IMR-90 (cell line): ENCODE data around the gene NR6A1.

Source experiments
- POLR2A ChIP-seq: IDR thresholded peaks from 2 replicates; pipeline ENCODE4 v1.6.1; 2012; ENCODE audit warnings: mild to moderate bottlenecking, low read depth, low read length
- TF ChIP-seq, protein P1 (sequence below): conservative IDR thresholded peaks from 2 replicates; pipeline ENCODE4 v1.5.1; 2012; ENCODE audit warnings: mild to moderate bottlenecking, low read depth, low read length, improper control_type of control experiment

DNA sequence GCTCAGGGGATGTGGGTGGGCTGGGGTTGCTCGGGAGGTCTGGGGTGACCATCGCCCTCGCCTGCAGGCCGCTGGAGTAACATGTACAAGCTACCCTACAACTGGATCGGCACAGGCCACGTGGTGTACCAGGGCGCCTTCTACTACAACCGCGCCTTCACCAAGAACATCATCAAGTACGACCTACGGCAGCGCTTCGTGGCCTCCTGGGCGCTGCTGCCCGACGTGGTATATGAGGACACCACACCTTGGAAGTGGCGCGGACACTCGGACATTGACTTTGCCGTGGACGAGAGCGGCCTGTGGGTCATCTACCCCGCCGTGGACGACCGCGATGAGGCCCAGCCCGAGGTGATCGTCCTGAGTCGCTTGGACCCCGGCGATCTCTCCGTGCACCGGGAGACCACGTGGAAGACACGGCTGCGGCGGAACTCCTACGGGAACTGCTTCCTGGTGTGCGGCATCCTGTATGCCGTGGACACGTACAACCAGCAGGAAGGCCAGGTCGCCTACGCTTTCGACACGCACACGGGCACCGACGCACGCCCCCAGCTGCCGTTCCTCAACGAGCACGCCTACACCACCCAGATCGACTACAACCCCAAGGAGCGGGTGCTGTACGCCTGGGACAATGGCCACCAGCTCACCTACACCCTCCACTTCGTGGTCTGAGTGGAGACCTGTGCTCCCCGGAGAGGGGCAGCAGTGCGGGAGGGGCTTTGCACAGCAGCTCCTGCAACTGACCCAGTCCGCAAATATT, 38.8 kb upstream of the NR6A1 start:
- TF ChIP-seq, protein P1, sequence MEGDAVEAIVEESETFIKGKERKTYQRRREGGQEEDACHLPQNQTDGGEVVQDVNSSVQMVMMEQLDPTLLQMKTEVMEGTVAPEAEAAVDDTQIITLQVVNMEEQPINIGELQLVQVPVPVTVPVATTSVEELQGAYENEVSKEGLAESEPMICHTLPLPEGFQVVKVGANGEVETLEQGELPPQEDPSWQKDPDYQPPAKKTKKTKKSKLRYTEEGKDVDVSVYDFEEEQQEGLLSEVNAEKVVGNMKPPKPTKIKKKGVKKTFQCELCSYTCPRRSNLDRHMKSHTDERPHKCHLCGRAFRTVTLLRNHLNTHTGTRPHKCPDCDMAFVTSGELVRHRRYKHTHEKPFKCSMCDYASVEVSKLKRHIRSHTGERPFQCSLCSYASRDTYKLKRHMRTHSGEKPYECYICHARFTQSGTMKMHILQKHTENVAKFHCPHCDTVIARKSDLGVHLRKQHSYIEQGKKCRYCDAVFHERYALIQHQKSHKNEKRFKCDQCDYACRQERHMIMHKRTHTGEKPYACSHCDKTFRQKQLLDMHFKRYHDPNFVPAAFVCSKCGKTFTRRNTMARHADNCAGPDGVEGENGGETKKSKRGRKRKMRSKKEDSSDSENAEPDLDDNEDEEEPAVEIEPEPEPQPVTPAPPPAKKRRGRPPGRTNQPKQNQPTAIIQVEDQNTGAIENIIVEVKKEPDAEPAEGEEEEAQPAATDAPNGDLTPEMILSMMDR = no peak
- TF ChIP-seq POLR2A = no peak
